DND-41 (cell line): ENCODE results near the gene PUS7.
A peak's percentile ranks its signal among the peaks of the same experiment; 100 is the strongest.

Source experiments
- ATAC-seq: fragments of 200-7000 bp; cut with Tn5 transposase; 3 replicates; pipeline ENCODE4 v1.9.1; 2021; ENCODE audit warnings: low read depth; ENCODE audit not compliant: insufficient read depth
- DNase-seq: peaks from one replicate; pipeline ENCODE4 v3.0.0-alpha.2; 2020
- H2AFZ ChIP-seq: 2 replicates; pipeline ENCODE4 v1.6.0; 2012; ENCODE audit warnings: low read depth, low read length
- H3K27ac ChIP-seq: 2 replicates; pipeline ENCODE4 v1.5.1; 2012; ENCODE audit warnings: low read length, inconsistent platforms
- H3K27me3 ChIP-seq: fragments of 200-600 bp; sonication (generic); 2 replicates; pipeline ENCODE4 v1.6.0; 2012; ENCODE audit warnings: low read length, mild to moderate bottlenecking, inconsistent platforms; ENCODE audit not compliant: insufficient read depth, poor library complexity
- H3K36me3 ChIP-seq: 2 replicates; pipeline ENCODE4 v1.5.1; 2012; ENCODE audit warnings: low read length, inconsistent platforms; ENCODE audit not compliant: insufficient read depth
- H3K4me1 ChIP-seq: 2 replicates; pipeline ENCODE4 v1.5.1; 2012; ENCODE audit warnings: mild to moderate bottlenecking, low read length; ENCODE audit not compliant: insufficient read depth
- H3K4me2 ChIP-seq: 2 replicates; pipeline ENCODE4 v1.6.0; 2012; ENCODE audit warnings: mild to moderate bottlenecking, moderate library complexity, low read length, inconsistent platforms; ENCODE audit not compliant: insufficient read depth
- H3K4me3 ChIP-seq, 2 experiments: fragments of 200-600 bp in 1 of 2; shearing (Covaris generic) in 1 of 2; 2 replicates each; pipeline ENCODE4 v1.5.1; 2012 to 2016; ENCODE audit warnings: inconsistent platforms in 2 of 2, low read length in 2 of 2, mild to moderate bottlenecking in 2 of 2, low read depth in 1 of 2, moderate library complexity in 1 of 2
- H3K79me2 ChIP-seq: 2 replicates; pipeline ENCODE4 v1.6.0; 2012; ENCODE audit warnings: low read length, inconsistent platforms; ENCODE audit not compliant: insufficient read depth
- H3K9ac ChIP-seq: 2 replicates; pipeline ENCODE4 v1.6.0; 2012; ENCODE audit warnings: low read depth, mild to moderate bottlenecking, inconsistent platforms, low read length, moderate library complexity
- H3K9me3 ChIP-seq: 2 replicates; pipeline ENCODE4 v1.5.1; 2012; ENCODE audit warnings: low read length, moderate library complexity, mild to moderate bottlenecking, inconsistent platforms; ENCODE audit not compliant: insufficient read depth, severe bottlenecking
- H4K20me1 ChIP-seq: 2 replicates; pipeline ENCODE4 v1.6.0; 2012; ENCODE audit warnings: low read length; ENCODE audit not compliant: insufficient read depth
- CTCF ChIP-seq: IDR thresholded peaks from 2 replicates; pipeline ENCODE4 v1.5.1; 2012; ENCODE audit warnings: borderline replicate concordance, low read length, moderate library complexity, mild to moderate bottlenecking; ENCODE audit not compliant: poor library complexity, severe bottlenecking; ENCODE audit errors: extremely low read depth
- EZH2 ChIP-seq: IDR thresholded peaks from 3 replicates; pipeline ENCODE4 v1.6.1; 2012; ENCODE audit warnings: borderline replicate concordance, low read depth, mild to moderate bottlenecking, moderate library complexity, low read length, inconsistent platforms; ENCODE audit not compliant: severe bottlenecking

The PUS7 gene

DNA sequence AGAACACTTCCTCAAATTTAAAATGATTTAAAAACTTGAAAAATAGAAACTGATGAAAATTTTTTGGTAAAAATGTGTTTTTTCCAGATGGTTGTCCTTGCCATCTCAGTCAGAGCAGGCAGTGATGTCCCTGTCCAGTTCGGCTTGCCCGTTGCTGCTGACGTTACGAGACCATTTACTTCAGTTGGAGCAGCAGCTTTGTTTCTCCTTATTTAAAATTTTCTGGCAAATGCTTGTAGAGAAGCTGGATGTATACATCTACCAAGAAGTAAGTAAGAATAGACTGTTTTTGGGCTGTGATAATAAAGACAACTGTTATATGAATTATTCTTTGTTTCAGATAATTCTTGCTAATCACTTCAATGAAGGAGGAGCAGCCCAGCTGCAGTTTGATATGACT, 43.1 kb upstream of the PUS7 start:
- Histone ChIP-seq H3K27ac (no peak overlapping the region), H3K4me1 (no peaks in the 10 kb centered on the region), H3K4me3 (no peak overlapping the region), H4K20me1 (no peaks in the 10 kb centered on the region), H3K9me3 (no peaks in the 10 kb centered on the region), H2AFZ (no peak overlapping the region), H3K4me2 (no peak overlapping the region), H3K79me2 (no peaks in the 10 kb centered on the region), H3K27me3 (no peaks in the 10 kb centered on the region), H3K9ac (no peak overlapping the region), H3K36me3 (peaks cover 58% of the 10 kb centered on the region)
- no peak for DNase-seq
- no peak for ATAC-seq
- TF ChIP-seq CTCF = no peak
- TF ChIP-seq EZH2 = no peak

DNA sequence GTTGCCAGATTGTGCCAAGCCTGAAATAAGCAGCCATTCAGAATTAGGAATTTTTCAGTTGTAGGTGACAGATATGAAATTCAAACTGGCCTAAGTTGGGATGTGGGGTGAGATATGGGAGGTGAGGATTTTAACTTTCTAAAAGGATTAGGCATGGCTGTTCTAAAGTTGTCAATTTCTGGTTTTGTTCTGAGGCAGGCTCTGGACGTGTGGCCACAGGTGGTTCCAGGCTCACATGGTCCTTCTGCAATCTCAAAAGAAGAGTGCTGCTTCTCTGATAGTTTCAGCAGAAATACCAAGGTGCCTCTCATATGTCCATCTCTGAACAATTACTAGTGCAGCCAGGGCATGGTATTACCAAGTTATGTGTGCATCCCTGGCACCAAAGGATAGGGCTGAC, 37.9 kb upstream of the PUS7 start:
- H3K9me3 ChIP-seq = no peaks in the 10 kb centered on the region
- DNase-seq (no peak), ATAC-seq (no peak)
- no peak overlapping the region for H3K4me3 ChIP-seq
- no peaks in the 10 kb centered on the region for H3K79me2 ChIP-seq
- no peak overlapping the region for H2AFZ ChIP-seq
- H3K4me1 ChIP-seq = no peaks in the 10 kb centered on the region
- H3K27ac ChIP-seq = no peak overlapping the region
- H3K36me3 ChIP-seq = peaks cover 66% of the 10 kb centered on the region
- H3K9ac ChIP-seq = no peak overlapping the region
- H3K4me2 ChIP-seq = no peak overlapping the region
- no peaks in the 10 kb centered on the region for H4K20me1 ChIP-seq
- no peaks in the 10 kb centered on the region for H3K27me3 ChIP-seq
- TF ChIP-seq EZH2 = no peak
- no peak for TF ChIP-seq CTCF

DNA sequence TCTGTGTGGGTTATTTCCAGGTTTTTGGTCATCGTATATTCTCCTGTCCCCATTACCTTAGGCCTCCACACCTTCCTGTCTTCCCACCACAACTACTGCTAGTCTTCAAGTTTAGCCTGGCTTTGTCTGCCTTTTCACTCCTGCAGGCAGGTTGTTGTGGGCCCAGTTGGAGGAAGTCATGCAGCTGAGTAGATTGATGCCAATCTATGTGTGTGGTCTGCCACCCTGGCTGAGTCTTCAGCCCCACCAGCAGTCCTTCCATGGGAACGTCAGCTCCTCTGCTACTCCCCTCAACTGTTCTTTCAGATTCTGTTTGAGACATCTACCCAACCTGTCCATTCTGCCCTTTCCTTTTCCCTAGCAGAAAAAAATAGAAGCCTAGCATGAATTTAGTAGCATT, 16.3 kb upstream of the PUS7 start:
- ATAC-seq (peak; percentile 35; the same call in 1 of the 3 replicates), DNase-seq (no peak)
- H3K4me1 ChIP-seq = peaks cover 9% of the 10 kb centered on the region
- no peak for TF ChIP-seq CTCF
- no peak for TF ChIP-seq EZH2
- H4K20me1 ChIP-seq = no peaks in the 10 kb centered on the region
- H3K79me2 ChIP-seq = peaks cover 13% of the 10 kb centered on the region; the same call in 1 of the 2 replicates
- no peaks in the 10 kb centered on the region for H3K9me3 ChIP-seq
- no peak overlapping the region for H3K4me3 ChIP-seq
- no peak overlapping the region for H3K27ac ChIP-seq
- no peak overlapping the region for H3K9ac ChIP-seq
- H3K36me3 ChIP-seq = peaks cover 70% of the 10 kb centered on the region
- no peaks in the 10 kb centered on the region for H3K27me3 ChIP-seq
- no peak overlapping the region for H2AFZ ChIP-seq
- H3K4me2 ChIP-seq = no peak overlapping the region
